ENCODE measurements around the gene EXOG. TPM values are rescaled to one million over a fixed set of nuclear protein-coding genes. Genes with fewer than 3 reads are reported as not detected.

EXOG gene
- total and polyA plus RNA-seq, 10 of the 15 experiments (the other 5 are each of a cell fraction or from before 2014, with no cell fraction given), result 7.8 to 20.9 (median 19.6) TPM

- RAD21 ChIA-PET (ENCODE audit: unreplicated experiment), result no interaction called here
- POLR2A ChIA-PET, result interaction anchor here (1.1 kb wide), 1 partner anchor 11 kb away, joined by 3 read pairs; no protein-coding TSS in a partner anchor
- Histone ChIP-seq H3K9me3 (replicated peaks; ENCODE audit: control insufficient read depth, insufficient read depth, low read length) (no peaks in the 10 kb centered on the region), H3K9ac (ENCODE audit: control insufficient read depth, insufficient read depth, low read length) (no peak overlapping the region), H3K4me3 (no peak overlapping the region), H3K27ac (ENCODE audit: control insufficient read depth, insufficient read depth) (no peak overlapping the region), H2AFZ (ENCODE audit: control insufficient read depth, low read depth, low read length) (no peak overlapping the region), H3K36me3 (ENCODE audit: control insufficient read depth in 2 of 2, insufficient read depth in 2 of 2, low read length in 1 of 2) (no peaks in the 10 kb centered on the region), H4K20me1 (ENCODE audit: control insufficient read depth, insufficient read depth) (no peaks in the 10 kb centered on the region), H3K4me2 (ENCODE audit: control insufficient read depth, insufficient read depth) (no peak overlapping the region), H3K79me2 (ENCODE audit: control insufficient read depth, insufficient read depth, low read length) (peaks cover 11% of the 10 kb centered on the region), H3K27me3 (replicated peaks in 1 of 2; ENCODE audit: control insufficient read depth in 2 of 2, insufficient read depth in 2 of 2, low read length in 1 of 2) (no peaks in the 10 kb centered on the region), H3K4me1 (ENCODE audit: control insufficient read depth, insufficient read depth, low read length) (no peaks in the 10 kb centered on the region)
- SMC1A ChIA-PET (ENCODE audit: uncharacterized antibody, unreplicated experiment), result no interaction called here
- no peak for DNase-seq (ENCODE audit: low read depth, low spot score)
- FAIRE-seq, result no peak
- intact Hi-C loops (cut with micrococcal nuclease; ENCODE audit: unreplicated experiment), result loop anchor here (10.0 kb wide), 1 partner anchor 162 kb away; no protein-coding TSS in a partner anchor
- no TSS peak for BruUV-seq (replicated peaks)
- CTCF ChIA-PET, result interaction anchor here (1.1 to 2.6 kb wide), 5 partner anchors 8 to 507 kb away, joined by 3 to 12 read pairs (median 6); no protein-coding TSS in a partner anchor
- TF ChIP-seq CREB1 (IDR thresholded peaks at IDR 0.05; ENCODE audit: low read depth), result no peak
- no peak for TF ChIP-seq EZH2 (IDR thresholded peaks at IDR 0.05; ENCODE audit: borderline replicate concordance, control insufficient read depth, low read depth, low read length)
- no peak for TF ChIP-seq BRCA1 (IDR thresholded peaks at IDR 0.05; ENCODE audit: low read depth, low read length)
- TF ChIP-seq RUNX3 (IDR thresholded peaks at IDR 0.05; ENCODE audit: low read length), result no peak
- ATAC-seq, result no peak
- in situ Hi-C loops (cut with MboI), result no loop called here
- 63% methylated on average over 4 of the region's 4 CpGs for WGBS (ENCODE audit: insufficient coverage, insufficient replicate concordance, low lambda C conversion rate, missing lambda C conversion rate)
Measured at GRCh38 chr3:38493031-38493430, 3.1 kb upstream of the EXOG start.

- ChIA-PET POLR2A (interaction anchor here (0.6 to 1.2 kb wide), 11 partner anchors 10 to 771 kb away, joined by 3 to 7 read pairs (median 3); no protein-coding TSS in a partner anchor), RAD21 (ENCODE audit: unreplicated experiment) (interaction anchor here (0.6 to 1.8 kb wide), 11 partner anchors 10 to 846 kb away, joined by 3 to 10 read pairs (median 4); partner anchors contain the start of gene XYLB), SMC1A (ENCODE audit: uncharacterized antibody, unreplicated experiment) (interaction anchor here (0.7 to 2.3 kb wide), 4 partner anchors 24 to 524 kb away, joined by 3 to 11 read pairs (median 4); no protein-coding TSS in a partner anchor), CTCF (interaction anchor here (0.6 to 4.5 kb wide), 23 partner anchors 10 to 791 kb away, joined by 3 to 44 read pairs (median 5); partner anchors contain the start of gene XYLB)
- peak overlapping the region; percentile 92 for H3K9ac ChIP-seq (ENCODE audit: control insufficient read depth, insufficient read depth, low read length)
- in situ Hi-C loops (cut with MboI) (no loop called here), intact Hi-C loops (cut with micrococcal nuclease; ENCODE audit: unreplicated experiment) (loop anchor here (10.0 kb wide), 1 partner anchor 158 kb away; no protein-coding TSS in a partner anchor)
- H3K4me3 ChIP-seq, result peak overlapping the region; percentile 81
- FAIRE-seq, result no peak
- 11% methylated on average over 4 of the region's 4 CpGs for WGBS (ENCODE audit: insufficient coverage, insufficient replicate concordance, low lambda C conversion rate, missing lambda C conversion rate)
- H2AFZ ChIP-seq (ENCODE audit: control insufficient read depth, low read depth, low read length), result peak overlapping the region; percentile 99
- peaks cover 0 to 8% of the 10 kb centered on the region in 2 experiments; a peak in 1 of 4 replicates for H3K36me3 ChIP-seq (ENCODE audit: control insufficient read depth in 2 of 2, insufficient read depth in 2 of 2, low read length in 1 of 2)
- no peaks in the 10 kb centered on the region for H3K27me3 ChIP-seq (replicated peaks in 1 of 2; ENCODE audit: control insufficient read depth in 2 of 2, insufficient read depth in 2 of 2, low read length in 1 of 2)
- DNase-seq (ENCODE audit: low read depth, low spot score), result no peak
- no peaks in the 10 kb centered on the region for H4K20me1 ChIP-seq (ENCODE audit: control insufficient read depth, insufficient read depth)
- BruUV-seq (replicated peaks), result no TSS peak
- TF ChIP-seq DPF2 (IDR thresholded peaks at IDR 0.05) (no peak), BCLAF1 (IDR thresholded peaks at IDR 0.05) (no peak), RAD51 (IDR thresholded peaks at IDR 0.05) (no peak)
- H3K4me1 ChIP-seq (ENCODE audit: control insufficient read depth, insufficient read depth, low read length), result no peaks in the 10 kb centered on the region
- peak overlapping the region; percentile 82; the same call in 1 of the 2 replicates for H3K27ac ChIP-seq (ENCODE audit: control insufficient read depth, insufficient read depth)
- peak overlapping the region; percentile 46 for H3K4me2 ChIP-seq (ENCODE audit: control insufficient read depth, insufficient read depth)
- ATAC-seq, result no peak
- no peaks in the 10 kb centered on the region for H3K9me3 ChIP-seq (replicated peaks; ENCODE audit: control insufficient read depth, insufficient read depth, low read length)
- peaks cover 11% of the 10 kb centered on the region for H3K79me2 ChIP-seq (ENCODE audit: control insufficient read depth, insufficient read depth, low read length)
Measured at GRCh38 chr3:38497031-38497430, 891 bp downstream of the EXOG start.
